HG03521 (cell line): ENCODE data around the gene KIF3A.

Source experiments
- ATAC-seq: cut with Tn5 transposase; IDR thresholded peaks from one replicate; pipeline ENCODE4 v1.9.1; 2021; ENCODE audit warnings: mild to moderate bottlenecking, moderate library complexity; ENCODE audit not compliant: unreplicated experiment

KIF3A gene

DNA sequence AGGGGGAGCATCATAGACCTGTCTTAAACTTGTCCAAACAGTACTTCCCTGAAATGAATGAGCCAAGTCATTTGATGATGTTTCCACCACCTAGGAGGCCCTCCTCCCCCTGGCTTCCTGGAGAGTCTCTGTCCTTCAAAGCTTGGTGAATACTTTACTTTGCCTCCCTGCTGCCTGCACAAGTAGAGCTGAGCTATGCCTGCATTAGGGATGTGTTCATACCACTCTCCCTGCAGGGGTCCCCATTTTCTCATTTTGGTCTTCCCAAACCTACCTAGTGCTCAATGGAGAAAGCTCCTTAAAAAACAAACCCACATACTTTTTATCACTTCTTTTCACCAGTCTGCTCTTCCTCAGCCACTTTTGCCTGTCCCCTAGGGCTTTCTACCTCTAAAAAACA lies 17.6 kb upstream of the KIF3A start:
- ATAC-seq = no peak

DNA sequence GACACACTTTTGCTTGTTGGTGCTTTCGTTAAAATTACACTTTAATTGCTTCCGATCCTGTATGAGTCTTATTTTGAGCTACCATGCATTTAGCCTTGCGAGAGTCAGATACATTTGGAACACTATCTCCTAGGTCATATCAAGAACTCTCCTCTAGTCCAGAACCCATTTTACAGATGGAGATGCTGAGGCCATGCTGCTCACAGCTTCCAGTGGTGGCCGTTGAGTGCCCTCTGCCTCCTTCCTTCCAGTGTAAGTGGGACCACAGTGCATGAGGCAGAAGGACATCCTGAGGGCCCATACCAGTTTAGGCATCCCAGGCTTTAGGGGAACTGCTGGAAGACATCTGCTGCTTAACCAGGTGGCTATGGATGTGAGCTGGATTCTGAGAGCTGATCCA lies 16.8 kb upstream of the KIF3A start:
- ATAC-seq = no peak

DNA sequence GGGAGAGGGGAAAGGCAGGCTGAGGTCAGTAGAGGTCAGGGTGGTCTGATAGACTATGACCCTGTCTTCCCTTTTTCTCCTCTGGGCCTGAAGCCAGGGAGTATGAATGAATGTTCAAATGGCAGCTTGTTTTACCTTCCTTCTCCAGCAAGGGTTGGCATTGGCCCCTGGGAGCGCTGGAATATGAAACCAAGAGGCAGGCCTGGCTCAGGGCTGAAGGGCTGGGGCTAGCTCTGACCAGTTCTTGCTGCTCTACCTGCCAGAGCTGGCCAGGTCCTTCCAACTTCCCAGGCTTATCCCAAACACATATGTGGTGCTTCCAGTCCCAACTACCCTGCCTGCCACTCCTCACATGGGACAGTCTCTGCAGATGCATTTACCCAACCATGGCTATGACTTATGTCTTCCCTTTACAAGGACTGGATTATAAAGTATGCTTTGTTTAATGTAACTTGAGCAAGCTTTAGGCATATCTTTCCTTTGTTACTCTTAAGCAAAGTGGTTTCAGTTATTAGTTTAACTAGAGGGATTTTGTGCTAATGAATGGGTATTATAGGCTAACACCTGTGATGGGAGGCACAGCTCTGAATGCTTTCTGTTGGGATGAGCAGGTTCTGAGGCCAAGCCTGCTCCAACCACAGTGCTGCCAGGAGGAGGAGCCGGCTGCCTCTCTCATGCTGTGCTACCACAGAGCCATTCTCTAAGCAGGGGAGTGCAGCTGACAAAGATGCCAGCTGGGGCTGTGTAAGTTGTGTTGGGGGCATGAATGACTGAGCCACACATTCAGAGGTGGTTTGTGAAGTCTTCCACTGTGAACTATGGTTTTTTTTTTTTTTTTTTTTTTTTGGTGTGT lies 16.0 kb upstream of the KIF3A start:
- no peak for ATAC-seq

DNA sequence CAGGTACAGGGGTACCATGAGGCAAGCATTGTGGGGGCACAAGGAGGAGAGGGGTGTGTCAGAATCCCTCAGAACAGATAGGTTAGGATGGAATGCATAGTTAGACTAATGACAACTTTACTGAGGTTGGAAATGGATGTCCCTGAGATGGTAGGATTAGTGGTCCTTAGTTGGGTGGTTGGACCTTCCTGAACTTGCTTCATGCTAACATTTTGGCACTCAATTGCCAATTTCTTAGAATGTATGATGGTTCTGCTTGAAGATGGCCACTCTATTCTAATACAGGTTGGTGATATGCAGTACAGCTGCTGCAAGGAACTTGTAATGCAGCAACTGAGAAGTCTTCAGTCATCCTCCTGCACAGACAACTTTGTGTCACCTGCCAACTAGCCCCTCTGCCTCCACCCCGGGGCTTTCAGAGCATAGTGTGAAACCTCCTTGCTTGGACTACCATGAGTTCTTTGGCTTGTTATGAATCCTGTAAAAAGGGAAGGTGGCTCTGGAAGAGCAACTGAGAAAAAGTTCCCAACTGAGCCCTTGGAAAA lies 15.3 kb upstream of the KIF3A start:
- ATAC-seq = no peak

DNA sequence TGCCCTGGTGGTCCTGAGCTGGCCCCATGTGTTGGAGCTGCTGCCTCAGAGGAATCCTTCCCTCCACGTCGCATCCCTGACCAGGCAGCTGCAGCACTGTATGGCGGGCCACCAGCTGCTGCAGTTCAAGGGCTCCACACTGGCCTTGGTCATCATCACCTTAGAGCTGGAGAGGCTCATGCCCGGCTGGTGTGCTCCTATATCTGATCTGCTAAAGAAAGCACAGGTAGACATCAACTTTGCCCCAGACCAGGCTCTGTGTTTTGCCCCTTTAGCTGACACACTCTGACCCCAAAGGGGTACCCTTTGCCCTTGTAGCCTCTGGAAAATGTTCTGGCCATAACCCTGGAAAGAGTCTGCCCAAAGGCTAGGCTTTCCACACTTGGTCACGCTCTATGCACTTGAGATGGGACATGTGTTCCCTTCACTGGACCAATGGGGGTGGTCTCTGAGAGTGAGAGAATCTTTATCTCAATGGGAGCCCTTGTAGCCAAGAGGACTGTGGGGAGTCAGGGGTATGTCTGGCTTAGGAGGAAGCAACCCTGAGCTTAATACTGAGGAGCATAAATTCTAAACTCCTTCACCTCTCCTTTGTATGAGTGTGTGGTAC lies 14.7 kb upstream of the KIF3A start:
- no peak for ATAC-seq

DNA sequence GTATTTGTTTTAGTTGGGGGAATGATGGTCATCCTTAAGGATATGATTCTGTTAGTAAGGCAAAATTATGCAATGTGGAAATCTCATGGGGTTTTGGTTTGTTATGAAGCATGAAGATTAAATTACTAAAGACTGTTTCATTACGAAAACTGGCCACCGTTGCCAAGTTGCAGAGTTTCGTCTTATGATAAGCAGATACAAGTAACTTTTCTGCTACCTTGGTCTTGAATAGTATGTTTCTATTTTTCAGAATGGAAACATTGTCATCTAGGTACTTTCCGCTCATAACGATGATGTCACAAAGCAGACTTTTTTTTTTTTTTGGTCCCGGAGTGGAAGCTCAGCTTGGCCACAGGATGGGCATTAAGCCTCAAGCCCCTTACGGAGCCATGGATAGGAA lies 14.1 kb upstream of the KIF3A start:
- ATAC-seq = peak; percentile 33

DNA sequence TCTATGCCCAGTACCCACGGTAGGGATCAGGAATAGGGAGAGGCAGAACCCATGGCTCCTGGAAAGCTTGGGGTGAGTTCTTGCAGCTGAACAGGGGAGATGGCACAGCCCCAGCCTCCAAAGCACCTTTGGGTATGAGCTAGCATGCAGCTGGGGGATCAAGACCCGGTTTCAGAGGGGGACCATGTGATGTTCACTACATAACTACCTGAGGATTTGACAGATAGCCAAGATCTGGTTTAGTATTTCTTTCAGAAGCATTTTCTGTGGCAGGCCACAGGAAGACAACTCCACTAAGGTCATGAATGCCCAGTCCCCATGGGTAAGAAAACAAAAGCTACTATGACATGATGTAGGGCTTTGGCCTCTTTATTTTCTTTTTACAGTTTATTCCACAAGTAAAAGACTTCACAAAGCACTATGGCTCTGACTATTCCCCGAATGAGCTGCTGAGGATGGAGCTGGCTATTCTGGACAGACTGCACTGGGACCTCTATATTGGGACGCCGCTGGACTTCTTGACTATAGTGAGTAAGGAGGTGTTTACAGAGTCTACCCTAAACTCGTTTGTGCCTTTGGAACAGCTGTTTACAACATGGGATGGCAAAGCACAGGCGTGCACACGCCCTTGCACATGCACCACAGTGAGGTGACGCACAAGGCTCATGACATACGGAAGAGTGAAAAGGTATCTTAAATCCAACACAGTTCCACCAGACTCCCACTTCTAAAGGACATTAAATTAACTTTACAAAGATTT lies 13.3 kb upstream of the KIF3A start:
- ATAC-seq = peak; percentile 33

DNA sequence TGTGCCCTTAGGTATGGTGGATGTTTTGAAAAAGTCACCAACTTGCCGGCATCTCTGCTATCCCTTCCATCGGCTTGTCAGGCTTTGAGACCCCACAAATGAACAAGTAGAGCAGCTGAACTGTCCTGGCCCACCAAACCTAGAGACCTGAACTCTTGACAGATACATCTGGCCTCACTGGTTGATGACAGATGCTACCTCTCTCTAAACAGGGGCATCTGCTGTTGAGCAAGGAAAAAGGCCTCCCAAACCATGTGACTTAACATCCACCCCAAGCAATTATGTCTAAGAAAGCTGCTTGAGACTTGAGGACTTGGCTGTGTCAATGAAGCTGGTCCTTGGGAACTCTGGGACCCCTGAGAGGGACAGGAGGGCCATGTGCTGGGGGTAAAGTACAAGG lies 12.2 kb upstream of the KIF3A start:
- no peak for ATAC-seq

DNA sequence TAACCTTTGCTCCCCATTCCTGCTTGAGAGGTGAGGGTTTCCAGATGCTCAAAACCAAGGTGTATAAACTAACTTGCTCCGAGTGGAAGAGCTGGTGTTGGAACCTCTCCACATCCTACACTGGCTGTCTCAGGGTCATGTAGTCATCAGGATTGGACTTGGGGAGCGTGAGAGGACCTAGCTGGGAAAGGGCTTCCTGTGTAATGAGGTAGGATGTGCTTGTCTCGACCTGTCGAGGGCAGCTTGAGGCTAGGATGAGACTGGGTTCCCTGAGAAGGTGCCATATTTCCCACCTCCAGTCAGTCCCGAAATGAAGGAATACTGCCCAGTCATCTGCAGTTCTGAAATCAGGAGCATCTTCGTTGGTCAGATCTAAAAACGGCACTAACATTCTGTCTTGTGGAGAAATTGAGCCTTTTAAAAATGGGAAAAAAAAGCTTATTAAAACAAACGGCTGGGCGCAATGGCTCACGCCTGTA lies 11.2 kb upstream of the KIF3A start:
- ATAC-seq = no peak

DNA sequence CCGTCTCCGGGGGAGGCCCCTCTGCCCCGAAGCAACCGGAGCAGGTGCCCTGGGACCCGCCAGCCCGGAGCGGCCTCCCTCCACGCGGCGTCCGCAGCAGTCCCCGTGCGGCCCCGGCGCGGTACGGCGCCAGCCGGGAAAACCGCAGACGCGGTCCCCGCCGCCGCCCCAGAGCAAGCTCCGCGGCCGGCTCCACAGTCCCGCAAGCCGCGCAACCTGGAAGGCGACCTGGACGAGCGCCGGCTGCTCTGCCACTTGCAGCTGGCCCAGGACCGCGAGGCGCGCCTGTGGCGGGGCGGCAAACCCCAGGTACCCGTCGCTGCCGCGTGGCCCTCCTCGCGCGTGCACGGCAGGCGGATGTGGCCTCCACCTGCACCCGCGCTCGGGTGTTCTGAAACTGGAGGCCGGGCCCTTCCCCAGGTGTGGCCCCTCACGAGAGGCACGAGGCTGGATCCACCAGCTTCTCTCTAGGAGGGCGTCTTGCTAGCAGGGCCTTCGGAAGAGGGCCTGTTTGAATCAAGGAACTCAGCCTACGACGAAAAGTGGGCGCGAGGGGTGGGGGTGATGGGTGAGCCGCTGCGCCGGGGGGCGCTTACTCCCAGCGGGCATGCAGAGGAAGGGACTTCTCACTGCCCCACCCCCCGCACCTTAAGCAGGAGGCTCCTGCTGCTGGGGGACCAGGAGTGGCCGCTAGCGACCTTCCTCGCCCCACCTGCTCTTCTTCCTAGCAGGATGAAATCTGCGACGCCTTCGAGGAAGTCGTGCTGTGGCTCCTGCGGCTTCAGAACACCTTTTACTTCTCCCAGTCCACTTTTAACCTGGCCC lies 10.5 kb upstream of the KIF3A start:
- ATAC-seq = no peak

DNA sequence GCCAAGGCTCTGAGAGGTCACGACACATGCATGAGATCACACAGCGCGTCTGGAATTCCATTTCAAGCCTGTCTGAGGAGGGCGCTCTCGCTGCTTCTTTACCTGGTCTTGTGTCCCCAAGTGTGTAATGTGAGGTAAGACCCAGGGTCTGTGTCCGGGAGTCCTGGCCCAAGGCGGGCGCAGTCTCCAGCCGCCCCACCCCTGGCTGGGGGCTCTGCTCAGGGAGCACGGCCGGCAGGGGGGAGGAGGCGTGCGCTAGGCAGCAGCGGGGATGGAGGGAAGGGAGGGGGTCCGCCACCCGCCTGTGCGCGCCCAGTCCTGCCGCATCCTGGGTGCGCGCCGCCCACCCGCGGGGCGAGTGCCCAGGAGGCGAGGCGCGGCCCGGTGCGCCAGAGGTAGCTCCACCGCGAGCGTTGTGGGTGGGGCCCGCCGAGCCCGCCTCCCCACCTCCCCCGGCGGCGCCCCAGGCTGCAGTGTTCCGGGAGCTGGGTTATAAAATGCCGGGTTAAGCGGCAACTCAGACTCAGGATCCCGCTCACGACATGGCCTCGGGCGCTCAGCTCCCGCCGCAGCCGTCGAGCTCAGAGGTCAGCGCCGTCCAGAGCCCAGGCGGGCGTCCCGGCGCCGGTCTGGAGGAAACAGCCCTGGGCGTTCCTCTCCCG lies 9.7 kb upstream of the KIF3A start, which contains the start of gene CCNI2:
Gene CCNI2 (plus strand): TSS at position 473 of the 662 bp plus-strand sequence. CDS start 70 bp downstream, at position 543.
- no peak for ATAC-seq

DNA sequence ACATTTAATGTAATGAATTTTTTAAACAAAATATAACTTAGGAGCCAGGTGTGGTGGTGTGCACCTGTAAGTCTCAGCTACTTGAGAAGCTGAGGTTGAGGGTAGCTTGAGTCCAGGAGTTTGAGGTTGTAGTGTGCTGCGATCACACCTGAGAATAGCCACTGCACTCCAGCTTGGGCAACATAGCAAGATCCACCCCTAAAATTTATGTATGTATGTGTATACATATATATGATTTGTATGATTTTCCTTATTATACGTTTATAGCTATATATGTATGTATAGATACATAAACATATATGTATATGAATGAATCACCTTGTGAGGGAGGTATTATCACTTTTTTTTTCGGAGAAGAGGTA lies 9.2 kb upstream of the KIF3A start:
- ATAC-seq = no peak

DNA sequence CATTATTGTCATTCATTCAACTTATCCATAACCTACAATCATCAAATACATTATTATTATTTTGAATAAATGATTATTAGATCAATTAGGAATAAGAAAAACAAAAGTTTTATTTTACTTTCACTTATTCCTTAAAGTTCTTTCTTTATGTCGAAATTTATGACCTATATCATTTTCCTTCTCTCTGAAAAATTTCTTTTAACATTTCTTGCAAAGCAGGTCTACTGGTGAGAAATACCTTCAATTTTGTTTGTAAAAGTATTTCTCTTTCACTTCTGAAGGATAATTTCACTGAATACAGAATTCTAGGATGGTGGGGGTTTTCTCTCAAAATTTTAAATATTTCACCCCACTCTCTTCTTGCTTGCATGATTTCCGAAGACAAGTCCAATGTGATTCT lies 7.3 kb upstream of the KIF3A start:
- ATAC-seq = no peak

DNA sequence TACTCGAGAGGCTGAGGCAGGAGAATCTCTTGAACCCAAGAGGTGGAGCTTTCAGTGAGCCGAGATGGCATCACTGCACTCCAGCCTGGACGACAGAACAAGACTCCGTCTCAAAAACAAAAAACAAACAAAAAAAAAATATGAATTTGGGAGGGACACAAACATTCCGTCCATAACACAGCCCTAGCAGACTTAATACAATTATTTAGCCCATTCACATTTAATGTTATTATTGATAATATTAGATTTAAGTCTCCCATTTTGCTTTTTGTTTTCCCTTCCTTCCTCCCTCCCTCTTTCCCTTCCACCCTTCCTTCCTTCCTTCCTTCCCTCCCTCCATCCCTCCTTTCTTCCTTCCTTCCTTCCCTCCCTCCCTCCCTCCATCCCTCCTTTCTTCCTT lies 5.3 kb upstream of the KIF3A start:
- no peak for ATAC-seq

DNA sequence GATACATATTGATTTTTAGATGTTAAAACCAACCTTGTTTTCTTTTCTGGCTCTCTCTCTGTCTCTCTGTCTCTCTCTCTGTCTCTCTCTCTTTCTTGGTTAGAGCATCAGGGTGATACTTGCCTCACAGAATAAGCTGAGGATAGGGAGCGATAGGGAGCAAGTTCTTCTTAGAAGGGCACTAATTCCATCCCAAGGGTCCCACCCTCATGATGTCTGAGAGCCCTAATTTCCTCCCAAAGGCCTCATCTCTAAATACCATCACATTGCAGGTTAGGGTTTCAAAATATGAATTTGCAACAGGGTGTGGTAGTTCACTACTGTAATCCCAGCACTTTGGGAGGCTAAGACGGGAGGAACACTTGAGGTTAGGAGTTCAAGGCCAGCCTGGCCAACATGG lies 4.8 kb upstream of the KIF3A start:
- no peak for ATAC-seq

DNA sequence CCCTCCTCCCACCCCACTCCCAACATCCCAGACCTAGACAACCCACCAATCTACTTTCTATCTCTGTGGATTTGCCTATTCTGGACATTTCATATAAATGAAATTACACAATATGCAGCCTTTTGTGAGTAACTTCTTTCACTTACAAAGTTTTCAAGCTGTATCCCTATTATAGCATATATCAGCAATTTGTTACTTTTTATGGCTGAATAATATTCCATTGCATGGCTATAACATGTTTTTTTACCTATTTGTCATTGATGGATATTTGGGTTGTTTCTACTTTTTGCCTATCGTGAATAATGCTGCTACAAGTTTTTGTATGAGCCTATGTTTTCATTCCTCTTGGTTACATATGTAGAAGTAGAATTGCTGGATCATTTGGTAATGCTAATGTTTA lies 1.9 kb upstream of the KIF3A start:
- ATAC-seq = no peak

DNA sequence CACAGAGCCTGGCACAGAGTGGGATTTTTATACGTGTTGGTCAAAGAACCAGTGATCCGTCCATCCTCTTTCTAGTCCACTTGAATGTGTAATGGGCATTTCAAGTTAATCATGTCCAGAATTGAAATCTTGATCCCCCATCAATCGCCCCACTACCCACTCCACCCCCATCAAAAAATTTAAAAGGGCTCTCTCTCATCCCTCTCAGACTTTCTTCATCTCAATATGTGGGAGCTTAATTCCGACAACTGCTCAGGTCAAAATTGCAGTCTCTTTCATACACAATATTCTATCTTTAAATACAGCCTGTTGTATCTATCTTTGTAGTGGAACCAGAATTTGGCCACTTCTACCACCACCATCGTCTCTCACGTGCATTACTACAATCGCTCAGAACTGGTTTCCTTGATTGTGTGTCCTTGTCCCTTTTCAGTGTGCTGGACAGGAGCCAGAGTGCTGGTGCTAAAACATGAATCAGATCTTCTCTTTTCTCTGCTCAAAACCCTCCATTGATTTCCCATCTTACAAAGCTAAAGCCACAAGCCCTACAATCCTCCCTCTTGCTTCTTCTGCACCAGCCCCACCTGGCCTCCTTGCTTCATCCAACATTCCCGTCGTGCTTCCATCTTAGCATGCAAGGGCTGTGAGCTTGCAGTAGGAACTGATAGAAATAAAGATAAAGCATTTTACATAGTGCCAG lies 786 bp upstream of the KIF3A start:
- no peak for ATAC-seq

DNA sequence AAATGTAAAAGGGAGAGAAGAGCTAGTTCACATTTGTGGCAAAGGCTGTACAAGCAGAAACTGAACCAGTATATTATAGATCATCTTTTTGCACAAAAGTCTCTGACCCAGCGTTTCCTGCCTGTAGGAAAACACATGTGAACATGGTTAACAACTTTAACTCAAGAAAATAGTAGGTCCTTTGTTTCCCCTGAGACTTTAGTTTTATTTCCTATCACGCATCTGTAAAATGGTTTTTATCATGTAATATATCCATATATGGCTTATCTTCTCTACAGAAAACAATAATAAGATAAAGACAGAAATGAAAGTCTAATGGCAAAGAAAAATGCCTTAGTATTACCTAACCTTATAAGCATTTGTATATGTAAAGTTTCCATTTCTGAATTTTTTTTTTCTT lies 2.7 kb downstream of the KIF3A start:
- no peak for ATAC-seq

DNA sequence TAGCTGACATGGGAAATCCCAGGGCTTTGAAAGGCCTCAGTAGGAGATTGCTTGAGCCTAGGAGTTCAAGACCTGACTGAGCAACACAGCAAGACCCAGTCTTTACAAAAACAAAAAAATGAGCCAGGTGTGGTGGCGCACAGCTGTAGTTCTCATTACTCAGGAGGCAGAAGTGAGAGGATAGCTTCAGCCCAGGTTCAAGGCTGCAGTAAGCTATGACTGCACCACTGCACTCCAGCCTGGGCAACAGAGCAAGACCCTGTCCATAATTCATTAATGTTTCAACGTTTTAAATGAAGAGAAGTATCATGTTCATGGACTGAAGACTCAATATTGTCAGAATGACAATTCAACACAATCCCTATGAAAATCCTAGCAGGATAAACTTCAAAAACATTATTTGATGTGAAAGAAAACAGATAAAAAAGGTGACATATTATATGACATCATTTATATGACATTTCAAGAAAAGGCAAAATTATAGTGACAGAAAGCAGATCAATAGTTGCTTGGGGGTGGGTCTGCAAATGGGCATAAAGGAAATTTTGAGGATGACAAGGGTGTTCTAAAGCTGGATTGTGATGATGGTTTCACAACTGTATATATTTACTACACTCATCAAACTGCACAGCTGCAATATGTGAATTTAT lies 3.7 kb downstream of the KIF3A start:
- no peak for ATAC-seq
